ENCODE data around the gene SQSTM1.
A peak's percentile ranks its signal among the peaks of the same experiment; 100 is the strongest.

The SQSTM1 gene

GRCh38 chr5:179858586-179859427 lies 38.1 kb downstream of the SQSTM1 start, which contains the start of gene MRNIP:
TSS of gene MRNIP (minus strand) at chr5:179858817. CDS start at chr5:179858796, 21 bp downstream.
- TF ChIP-seq, protein P1, sequence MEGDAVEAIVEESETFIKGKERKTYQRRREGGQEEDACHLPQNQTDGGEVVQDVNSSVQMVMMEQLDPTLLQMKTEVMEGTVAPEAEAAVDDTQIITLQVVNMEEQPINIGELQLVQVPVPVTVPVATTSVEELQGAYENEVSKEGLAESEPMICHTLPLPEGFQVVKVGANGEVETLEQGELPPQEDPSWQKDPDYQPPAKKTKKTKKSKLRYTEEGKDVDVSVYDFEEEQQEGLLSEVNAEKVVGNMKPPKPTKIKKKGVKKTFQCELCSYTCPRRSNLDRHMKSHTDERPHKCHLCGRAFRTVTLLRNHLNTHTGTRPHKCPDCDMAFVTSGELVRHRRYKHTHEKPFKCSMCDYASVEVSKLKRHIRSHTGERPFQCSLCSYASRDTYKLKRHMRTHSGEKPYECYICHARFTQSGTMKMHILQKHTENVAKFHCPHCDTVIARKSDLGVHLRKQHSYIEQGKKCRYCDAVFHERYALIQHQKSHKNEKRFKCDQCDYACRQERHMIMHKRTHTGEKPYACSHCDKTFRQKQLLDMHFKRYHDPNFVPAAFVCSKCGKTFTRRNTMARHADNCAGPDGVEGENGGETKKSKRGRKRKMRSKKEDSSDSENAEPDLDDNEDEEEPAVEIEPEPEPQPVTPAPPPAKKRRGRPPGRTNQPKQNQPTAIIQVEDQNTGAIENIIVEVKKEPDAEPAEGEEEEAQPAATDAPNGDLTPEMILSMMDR (IDR thresholded peaks at IDR 0.05; ENCODE audit: control insufficient read depth, extremely low read depth, insufficient read depth): 0 out of 2 replicates have a peak, but pooled peaks have one; percentile 12

GRCh38 chr5:179860301-179860700 lies 39.6 kb downstream of the SQSTM1 start:
- H3K4me3 ChIP-seq (ENCODE audit: low read depth, low read length): no peak overlapping the region
- TF ChIP-seq, protein P1 (IDR thresholded peaks at IDR 0.05; ENCODE audit: control insufficient read depth, extremely low read depth, insufficient read depth): no peak
- no peak for DNase-seq (ENCODE audit: low read depth)

More at GRCh38 chr5:179858586-179859427, 38.1 kb downstream of the SQSTM1 start, which contains the start of gene MRNIP:
- peak; percentile 84 for DNase-seq (ENCODE audit: low read depth)
- peak within 1 kb of the TSS; percentile 76 for H3K4me3 ChIP-seq (ENCODE audit: low read depth, low read length)

DNA sequence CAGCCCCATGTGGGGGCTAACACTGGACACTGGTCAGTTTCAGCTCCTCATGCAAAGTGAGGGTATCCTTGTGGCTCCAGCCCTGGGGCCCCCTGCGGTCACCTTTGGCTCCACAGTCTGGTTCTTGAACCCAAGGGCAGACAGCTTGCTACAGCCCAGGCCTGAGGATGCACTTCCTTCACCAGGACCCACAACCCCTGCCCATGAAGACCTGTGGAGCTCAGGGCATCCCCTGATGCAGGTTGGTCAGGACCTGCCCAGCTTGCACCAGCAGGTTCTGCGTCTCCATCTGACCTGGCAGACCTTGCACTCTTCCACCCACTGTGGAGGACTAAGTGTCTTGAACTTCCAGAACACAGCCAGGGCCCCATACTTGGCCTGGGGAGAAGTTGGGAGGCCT lies 41.6 kb downstream of the SQSTM1 start:
- H3K4me3 ChIP-seq (ENCODE audit: low read depth, low read length): no peak overlapping the region
- TF ChIP-seq, protein P1 (IDR thresholded peaks at IDR 0.05; ENCODE audit: control insufficient read depth, extremely low read depth, insufficient read depth): no peak
- DNase-seq (ENCODE audit: low read depth): no peak

- no peak for DNase-seq (ENCODE audit: low read depth)
- no peak overlapping the region for H3K4me3 ChIP-seq (ENCODE audit: low read depth, low read length)
- TF ChIP-seq, protein P1 (IDR thresholded peaks at IDR 0.05; ENCODE audit: control insufficient read depth, extremely low read depth, insufficient read depth): no peak
Observed at GRCh38 chr5:179862891-179863290, 42.2 kb downstream of the SQSTM1 start.

DNA sequence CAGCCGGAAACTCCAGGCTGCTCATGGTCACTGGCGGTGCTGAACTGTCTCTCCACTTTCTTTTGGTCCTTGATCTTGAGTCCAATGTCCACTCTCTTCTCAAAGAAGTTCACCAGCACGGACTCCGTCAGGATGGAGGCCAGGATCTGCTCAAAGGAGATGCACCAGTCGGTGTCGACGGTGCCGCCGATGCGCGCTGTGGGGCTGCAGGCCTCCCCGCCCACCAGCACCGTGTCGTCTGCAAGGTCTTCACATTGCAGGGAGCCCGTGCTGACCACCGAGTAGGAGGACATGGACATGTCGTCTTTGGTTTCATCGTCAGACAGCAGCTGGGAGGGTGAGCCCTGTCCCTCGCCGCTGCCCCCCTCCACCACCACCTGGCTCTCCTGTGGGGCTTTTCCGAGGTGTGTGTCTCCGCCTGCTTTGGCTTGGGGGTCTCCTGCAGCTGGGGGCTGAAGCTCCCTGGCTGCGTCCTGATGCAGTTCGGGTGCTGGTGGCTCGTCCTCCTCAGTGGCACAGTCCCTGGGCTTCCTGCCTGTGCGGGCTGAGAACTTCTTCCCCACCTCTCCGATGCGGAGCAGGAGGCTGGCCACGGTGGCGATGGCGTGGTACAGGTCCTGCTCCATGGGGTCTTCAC lies 42.9 kb downstream of the SQSTM1 start:
- no peak overlapping the region for H3K4me3 ChIP-seq (ENCODE audit: low read depth, low read length)
- no peak for DNase-seq (ENCODE audit: low read depth)
- TF ChIP-seq, protein P1 (IDR thresholded peaks at IDR 0.05; ENCODE audit: control insufficient read depth, extremely low read depth, insufficient read depth): no peak

GRCh38 chr5:179864686-179865085 lies 44.0 kb downstream of the SQSTM1 start:
- TF ChIP-seq, protein P1 (IDR thresholded peaks at IDR 0.05; ENCODE audit: control insufficient read depth, extremely low read depth, insufficient read depth): no peak
- H3K4me3 ChIP-seq (ENCODE audit: low read depth, low read length): no peak overlapping the region
- no peak for DNase-seq (ENCODE audit: low read depth)
